Activated CD8-positive, alpha-beta memory T cell treated with anti-CD3 and anti-CD28 coated beads, Interleukin-2, amount 50 U/mL, for 1 hour (primary cell): ENCODE measurements around the gene PNMA8A.

Source experiments
- DNase-seq: peaks from one replicate; pipeline ENCODE4 v3.0.0-alpha.2; 2020; ENCODE audit errors: extremely low read depth

PNMA8A gene

DNA sequence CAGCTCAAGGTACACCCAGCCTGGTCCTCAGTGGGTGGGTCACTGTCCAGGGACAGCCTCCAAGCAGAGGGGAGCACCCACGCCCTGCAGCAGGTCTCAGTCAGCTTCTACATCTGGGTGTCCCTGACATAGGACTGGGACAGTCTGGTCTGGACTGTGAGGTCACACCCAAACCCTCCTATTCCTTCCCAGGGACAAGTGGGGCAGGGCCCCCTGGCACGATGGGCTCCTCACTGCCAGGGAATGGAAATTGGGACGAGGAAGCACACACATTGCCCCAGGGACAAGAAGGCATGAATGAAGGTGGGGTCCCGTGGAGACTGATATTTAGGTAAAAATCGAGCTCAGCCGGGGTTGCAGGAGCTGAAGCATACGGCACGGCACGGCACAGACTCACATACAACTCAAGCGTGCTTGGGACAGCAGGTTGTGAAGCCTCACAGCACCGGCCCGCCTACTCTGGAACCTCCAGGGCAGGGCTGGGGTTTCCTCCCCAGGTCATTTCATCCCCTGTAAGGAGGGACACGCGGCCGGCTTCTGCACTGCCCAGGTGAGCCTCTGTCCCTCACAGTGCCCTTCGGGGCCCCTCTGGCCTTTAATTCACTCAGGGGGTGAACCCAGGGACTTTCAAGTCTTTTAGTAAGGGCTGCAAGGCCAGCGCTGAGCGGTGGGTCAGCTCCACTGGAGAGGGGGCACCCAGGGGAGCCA lies 20.8 kb upstream of the PNMA8A start:
- no peak for DNase-seq

DNA sequence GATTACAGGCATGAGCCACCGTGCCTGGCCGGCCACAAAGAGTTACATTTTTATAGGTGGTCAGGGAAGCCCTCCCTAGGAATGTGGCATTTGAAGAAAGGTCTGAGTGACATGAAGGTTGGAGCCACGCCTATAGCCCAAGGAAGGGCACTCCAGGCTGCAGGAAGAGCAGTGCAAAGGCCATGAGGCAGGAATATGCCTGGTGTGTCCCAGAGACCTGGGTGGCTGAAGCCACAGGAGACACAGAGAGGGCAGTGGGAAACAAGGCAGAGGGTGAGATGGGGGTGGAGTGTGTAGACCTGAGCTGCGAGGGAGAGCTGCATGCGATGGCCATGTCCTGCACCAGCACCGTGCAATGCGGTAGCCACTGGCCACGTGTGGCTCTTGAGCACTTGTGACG lies 19.4 kb upstream of the PNMA8A start:
- DNase-seq, result no peak

DNA sequence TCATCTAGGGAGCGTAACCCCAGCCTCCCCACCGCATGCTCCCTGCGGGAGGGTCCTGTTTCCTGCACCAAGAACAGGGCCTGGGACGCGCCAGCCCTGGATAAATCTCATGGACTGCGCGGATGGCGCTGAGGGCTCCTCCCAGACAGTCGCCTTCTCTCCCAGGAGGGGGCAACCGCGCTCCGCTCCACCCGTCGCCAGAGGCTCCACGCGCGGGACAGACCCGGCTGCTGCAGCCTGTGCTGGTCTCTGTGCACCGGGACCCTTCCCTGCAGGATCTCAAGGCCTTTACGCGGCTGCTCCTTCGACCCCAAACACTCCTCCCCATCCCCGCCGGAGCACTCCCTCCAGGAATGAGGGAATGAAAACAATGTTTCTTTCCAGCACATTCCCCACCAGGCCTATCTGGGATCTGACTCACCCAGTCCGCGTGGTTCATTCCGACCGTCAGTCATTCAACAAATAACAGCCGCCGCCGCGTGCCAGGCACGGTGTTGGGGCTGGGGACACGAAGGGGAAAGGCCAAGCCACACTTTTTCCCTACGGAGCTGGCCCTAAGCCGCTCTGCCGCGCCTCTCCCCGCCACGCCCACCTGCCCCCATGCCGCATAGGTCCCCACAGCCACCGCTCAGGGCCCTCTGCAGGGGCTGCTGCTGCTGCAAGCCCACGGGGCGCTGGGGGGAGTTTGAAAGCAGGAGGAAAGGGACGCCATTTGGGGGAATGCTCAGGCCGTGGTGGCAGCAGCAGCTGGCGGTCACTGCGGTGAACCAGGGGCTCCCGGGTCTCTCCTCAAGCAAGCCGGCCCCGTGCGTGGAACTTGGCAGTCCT lies 18.3 kb upstream of the PNMA8A start:
- no peak for DNase-seq

DNA sequence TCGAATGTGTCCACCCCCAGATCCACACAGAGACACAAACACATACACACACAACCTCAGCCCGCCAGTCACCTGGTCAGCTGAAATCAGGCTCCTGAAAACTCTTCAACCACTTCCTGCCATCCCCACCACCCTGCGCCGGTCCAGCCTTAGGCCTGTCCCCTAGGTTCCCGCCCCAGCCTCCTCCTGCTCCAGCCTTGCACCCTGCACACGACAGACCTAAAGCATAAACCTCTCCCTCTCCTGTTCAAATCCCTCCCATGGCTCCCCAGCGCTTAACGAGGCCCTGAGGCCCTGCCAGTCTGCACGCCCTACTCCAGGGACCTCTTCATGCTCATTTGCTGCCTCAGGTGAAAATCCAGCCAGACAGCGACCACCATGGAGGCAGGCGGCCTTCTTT lies 17.2 kb upstream of the PNMA8A start:
- DNase-seq, result no peak

DNA sequence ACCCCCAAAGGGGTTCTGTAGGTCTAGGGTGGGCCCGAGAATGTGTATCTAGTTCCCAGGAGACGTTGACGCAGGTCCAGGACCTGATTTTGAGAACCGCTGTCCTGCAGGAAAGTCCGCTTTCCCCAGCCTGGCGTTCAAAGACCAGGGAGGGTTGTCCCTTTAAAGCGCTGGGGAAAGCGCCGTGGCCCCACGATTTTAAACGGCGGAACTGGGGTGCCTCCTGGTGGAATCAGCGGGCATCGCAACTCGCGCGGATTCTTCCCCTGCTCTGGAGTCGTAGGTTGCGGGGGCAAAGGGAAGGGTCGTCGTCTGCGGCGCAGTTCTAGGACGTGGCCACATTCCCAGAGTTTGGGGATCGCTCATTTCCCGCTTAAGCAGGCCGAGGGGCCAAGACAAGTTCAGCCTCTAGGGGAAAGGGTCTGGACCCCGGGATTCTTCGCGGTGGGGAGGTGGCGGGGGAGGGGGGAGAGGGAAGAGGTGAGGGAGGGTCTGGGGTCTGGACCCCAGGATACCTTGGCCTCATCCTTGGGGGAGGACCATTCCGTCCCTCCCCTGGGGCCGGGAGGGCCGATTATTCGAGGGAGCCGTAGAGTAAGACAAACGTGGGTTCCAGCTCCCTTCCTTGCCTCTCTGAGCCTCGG lies 16.6 kb upstream of the PNMA8A start:
- DNase-seq, result peak; percentile 35

DNA sequence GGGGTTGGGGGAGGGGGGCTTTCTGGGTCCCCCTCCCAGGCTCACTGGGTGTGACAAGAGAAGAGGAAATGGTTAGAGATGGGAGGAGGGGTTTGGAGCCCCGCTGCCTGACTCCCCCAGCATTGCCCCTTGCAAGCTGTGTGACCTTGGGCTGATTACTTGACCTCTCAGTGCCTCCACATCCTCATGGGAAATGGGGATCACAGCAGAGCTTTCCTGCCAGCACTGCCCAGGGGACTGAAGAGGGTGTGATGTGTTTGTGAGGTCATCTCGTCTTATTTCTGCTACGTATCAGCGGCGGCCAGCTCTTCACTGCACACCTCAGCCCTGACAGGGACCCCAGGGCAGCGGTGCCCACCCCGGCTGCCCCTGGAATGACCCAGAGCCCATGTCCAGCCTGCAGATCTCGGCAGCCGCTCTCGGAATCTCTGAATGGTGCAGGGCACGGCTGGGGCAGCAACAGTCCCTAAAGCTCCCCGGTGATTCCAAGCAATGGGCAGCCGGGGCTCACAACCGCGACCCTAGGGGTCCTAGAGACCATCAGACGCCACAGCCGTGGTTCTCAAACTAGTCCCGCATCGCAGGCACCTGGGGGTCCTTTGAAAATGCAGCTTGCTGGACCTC lies 15.9 kb upstream of the PNMA8A start:
- no peak for DNase-seq

DNA sequence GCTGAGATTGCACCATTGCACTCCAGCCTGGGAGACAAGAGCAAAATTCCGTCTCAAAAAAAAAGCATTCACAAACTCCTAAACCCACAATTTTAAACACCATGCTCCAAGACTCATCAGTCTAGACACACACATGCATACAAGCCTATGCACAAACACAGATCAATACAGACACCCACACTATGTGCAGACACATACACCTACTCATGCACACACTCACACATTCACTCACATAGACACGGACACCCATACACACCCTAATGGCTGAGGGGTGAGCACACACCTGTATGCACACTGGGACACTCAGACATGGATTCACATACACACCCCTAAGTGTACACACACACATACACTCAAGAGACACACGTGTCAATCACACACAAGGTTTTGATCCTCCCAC lies 15.0 kb upstream of the PNMA8A start:
- DNase-seq, result no peak

DNA sequence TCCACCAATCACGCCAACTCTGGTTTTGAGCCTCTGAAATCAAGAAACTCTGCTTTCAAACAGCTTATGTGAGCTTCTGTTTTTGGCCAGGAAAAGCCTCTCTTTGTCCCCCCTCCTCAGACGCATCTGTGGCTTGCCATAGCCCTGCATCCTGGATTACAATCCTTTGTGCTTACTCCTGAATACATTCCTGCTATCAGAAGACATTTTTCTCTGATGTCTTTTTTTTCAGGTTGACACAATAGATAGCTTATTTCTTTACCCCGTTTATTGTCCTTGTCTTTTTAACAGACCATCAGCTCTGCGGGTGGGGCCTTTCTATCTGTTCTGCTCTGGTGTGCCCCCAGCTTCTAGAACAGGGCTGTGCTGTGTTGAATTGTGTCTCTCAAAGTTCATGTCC lies 13.3 kb upstream of the PNMA8A start:
- DNase-seq, result no peak

DNA sequence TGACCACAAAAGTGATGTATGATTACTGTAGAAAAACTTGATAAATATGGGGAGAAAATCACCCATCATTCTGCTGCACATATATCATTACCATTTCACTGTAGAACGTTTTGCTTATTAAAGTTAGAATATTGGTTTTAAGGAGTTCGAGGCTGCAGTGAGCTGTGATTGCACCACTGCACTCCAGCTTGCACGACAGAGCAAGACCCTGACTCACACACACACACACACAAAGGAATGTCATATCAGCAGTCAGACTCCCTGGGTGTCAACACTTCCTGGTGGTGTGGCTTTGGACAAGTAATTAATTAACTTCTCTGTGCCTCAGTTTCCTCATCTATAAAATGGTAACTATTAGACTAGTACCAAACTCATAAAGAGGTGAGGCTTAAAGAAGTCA lies 11.3 kb upstream of the PNMA8A start:
- no peak for DNase-seq

DNA sequence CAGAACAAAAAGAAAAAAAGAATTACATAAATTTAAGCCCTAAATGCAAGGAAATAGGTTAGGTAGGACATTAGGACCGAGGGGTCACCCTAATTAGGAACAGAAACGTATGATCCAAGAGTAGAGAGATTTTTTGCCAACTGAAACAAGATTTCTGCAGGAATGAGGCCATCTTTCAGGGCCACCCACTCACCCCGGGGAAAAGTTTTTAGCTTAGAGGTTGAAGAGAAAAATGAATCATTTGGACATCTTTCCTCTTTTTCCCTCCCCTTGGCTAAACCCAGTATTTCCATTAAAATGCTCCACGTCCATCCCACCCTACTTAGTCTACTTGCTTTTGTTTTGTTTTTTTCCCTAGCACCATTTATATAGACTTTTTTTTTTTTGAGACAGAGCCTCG lies 10.6 kb upstream of the PNMA8A start:
- no peak for DNase-seq

DNA sequence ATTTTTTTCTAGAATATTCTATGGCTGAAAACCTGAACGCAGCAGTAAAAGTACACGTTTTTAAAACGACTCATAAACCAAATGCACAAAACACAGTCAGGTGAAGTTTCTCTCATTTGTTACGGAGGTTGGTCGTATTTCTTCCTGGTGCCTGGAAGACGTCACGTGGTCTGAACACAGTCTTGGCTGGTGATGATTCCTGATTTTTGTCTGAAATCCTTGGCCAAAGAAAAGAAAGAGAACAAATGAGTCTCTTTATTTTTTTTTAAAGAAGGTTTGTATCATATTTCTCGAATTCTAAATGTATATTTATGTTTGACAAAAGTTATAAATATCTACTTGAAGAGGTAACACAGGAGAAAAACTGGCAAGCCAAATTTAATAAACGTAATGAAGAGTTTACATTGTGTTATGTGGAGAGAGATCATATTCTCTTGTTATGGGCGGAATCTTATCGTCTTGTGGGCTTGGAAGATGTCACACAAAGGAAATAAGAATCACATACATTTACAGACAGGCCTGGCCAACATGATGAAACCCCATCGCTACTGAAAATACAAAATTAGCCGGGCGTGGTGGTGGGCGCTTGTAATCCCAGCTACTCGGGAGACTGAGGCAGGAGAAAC lies 10.0 kb upstream of the PNMA8A start:
- DNase-seq, result no peak

DNA sequence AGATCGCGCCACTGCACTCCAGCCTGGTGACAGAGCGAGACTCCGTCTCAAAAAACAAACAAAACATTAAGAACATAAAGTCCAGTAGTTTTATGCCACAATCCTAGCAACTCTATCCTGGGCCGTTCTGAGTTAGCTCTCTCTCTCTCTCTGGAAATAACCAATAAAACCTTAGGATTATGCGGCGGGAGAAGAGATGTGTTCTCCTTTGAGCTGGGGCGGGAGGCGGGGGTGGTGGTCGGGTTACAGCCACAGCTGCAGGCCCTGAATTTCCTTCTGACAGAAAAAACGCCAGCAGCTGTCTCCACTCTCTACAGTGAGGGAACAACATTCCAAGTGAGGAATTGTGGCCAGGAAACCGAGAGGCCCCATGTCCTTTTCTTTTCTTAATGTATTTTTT lies 9.1 kb upstream of the PNMA8A start:
- no peak for DNase-seq

DNA sequence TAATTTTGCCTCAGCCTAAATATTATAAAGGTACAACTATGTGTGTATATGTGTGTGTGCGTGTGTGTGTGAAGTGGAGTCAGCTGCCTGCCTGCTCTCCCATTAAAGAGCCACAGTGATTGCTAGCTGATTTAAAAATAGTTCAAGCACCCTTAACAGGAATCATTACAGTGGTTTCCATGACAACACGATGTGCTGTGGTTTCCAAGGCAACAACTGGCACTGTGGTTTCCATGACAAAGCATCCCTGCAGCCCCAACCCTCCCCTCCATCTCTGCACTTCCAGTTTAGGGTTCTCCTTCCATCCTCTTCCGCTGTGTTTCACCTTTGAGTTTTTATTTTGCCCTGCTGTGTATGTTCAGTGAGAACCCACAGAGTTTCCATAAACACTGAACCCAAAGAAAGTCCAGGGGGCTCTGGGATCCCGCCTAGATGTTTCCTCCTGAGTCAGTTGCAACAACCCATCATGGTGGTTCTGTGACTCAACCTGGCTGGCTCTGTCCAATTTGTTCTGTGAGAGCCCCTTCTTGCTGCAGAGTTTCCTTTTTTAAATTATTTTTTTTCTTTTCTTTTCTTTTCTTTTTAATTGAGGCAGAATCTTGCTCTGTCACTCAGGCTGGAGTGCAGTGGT lies 7.1 kb upstream of the PNMA8A start:
- DNase-seq, result no peak

DNA sequence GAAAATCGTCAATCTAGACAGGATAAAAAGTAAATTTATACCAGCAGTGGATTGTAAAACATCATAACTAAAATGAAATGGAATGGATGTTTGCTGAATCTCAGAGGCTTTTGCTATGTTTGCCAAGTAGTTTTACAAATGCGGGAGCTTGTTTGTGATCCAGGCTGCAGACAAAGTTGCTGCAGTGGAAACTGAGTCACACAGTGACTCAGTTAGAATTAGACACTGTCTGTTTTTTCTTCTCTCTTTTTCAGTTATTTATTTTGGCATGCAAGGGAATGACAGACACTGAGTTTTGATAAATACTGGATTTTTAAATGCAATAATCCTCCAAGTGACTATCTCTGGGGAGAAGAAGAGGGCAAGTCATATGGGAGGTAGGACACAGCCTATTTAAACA lies 4.6 kb upstream of the PNMA8A start:
- DNase-seq, result no peak

DNA sequence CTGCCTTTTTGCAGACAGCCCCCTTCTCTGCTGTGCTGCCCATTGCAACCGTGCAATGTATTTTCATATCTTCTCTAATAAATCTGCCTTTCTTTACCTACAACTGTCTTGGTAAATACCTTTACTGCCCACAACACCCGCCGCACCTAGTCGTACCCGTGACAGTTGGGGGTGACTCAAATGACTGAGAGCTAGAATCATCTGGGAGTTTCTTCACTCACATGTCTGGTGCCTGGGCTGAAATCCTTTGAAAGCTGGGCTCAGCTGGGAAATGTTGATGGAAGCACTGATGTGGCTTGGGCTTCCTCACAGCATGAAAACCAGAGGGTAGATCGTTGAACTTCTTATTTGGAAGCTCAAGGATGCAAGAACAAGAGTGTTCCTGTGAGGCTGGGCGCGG lies 2.8 kb upstream of the PNMA8A start:
- DNase-seq, result no peak

DNA sequence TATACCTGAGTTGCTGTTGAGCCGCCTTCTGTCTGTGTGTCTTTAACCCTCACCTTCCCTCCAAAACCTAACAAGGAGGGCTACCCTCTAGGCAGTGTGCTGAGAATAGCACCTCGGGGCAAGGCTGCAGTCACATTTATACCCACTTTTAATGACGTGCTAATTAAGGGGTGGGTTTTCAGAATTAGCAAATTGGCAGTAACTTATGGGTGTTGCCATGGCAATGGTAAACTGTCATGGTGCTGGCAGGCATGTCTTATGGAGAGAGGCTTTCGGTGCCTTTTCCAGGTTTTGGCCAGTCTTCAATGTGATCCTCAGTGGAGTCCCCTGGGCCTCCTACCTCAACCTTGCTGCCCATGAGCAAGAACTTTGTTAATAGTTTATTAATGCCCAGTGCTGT lies 1.2 kb upstream of the PNMA8A start:
- no peak for DNase-seq

DNA sequence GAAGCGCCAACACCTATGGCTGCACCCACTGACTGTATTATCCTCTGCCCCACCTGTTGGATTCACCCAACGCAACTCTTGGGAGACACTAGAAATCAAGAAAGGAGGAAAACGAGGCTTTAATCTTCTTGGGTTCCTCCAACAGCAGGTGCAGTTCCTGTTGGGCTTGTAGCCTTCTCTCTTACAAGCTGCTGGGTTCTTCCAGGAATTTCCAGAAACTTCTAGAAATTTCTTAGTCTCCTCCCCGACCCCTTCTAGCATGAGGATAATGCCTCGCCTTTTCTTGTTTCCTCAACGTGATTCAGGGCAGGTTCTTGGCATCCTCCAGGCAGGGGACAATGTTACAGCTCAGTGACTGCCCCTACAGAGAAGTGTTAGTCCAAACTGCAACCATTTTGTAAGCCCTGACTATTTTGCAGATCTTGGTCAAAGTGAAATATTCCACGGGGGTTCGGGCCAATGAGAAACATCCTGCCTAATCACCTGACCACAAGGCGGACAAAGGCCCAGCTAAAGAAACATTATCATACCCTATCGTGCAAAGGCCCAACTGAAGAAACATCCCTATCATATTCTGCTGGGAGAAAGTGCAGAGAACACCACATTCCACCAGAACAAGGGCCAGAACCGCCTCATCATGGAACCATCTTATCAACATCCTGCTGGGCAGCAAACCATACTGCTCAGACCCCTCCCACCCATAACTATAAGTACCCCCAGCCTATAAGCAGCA lies 614 bp upstream of the PNMA8A start:
- DNase-seq, result no peak

DNA sequence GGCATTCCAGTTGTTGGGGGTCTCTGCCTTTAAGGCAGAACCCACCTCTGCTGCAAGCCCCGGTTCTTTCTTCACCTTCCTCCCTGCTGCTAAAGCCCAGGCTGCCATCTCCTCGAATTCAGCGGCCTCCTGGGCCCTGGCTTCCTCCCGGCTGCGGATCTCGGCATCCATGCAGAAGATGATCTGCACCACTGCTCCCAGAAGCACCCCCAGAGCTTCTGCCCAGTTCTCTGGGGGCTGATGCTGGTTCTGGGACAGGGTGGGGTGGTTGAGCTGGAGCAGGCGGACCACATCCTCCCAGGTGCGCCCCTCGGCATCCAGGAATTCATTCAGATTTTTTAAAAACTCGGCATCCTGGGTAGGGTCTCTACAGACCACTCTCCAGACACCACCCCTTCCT lies 987 bp downstream of the PNMA8A start:
- DNase-seq, result no peak

DNA sequence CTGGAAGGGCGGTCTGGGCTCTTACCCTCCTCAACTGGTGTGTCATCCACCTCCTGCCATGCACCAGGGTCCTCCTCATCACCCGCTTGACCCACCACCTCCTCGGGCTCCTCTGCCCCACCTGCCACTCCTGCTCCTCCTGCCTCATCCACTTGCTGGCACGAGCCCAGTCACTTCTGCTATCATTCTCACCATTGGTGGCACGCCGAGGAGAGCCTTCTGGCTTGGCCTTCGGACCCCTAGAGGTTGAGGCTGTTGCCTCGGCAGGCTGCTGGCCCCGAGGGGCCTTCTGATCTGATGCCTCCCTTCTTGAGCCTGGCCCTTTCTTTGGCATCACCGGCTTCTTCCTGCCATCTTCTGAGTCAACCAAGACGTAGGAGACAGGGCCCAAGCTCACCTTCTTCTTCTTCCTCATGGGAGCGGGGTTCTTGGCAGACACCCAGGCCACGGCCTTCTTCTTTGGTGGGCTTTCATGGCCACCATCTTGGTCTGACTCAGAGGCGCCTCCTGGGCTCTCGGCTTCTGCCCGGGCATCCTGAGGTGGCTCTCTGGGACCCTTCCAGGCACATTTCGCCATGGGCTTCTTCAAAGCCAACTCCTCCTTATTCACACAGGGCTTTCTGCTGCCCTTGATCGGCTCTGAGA lies 1.7 kb downstream of the PNMA8A start:
- DNase-seq, result no peak

DNA sequence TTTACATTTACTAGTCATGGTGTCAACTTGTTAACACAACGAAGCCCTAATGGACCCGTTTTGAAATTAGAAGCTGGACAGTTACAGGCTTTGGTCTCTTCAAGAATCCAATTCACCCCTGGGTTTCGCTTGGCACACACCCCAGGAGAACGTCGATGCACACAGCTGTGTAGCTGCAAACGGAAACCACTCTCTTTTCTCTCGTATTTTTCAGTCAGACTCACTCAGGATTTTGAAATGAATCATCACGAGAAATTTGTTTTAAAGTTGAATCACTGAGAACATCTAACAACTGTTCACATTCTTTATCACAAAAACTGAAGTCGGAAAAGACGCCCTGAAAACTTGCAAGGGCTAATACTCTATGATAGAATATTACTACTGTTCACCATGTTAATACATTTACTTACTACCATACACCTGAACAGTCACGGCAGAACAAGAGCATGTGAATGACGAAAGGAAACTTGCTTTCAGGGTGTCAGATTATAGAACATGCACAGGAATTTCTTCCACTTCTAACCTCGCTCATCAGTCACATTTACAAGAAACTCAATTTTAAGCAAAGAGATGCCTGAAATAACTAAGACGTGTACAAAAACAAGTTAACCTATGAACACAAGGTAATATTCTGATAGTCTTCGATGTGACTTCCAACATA lies 4.7 kb downstream of the PNMA8A start:
- no peak for DNase-seq
